Vagina (tissue), 2 donors: Measurements from ENCODE around the gene TEX35.

Experiments
- CTCF ChIP-seq, 3 experiments: fragments of 450-650 bp in 2 of 3; fragments of 200-600 bp in 1 of 3; sonication (generic) in 1 of 3; IDR thresholded peaks; one replicate each; pipeline ENCODE4 v1.5.1; 2017 to 2019; ENCODE audit warnings: antibody characterized with exemption in 3 of 3, mild to moderate bottlenecking in 2 of 3, moderate library complexity in 2 of 3
- POLR2A ChIP-seq, 2 donors: fragments of 450-650 bp; IDR thresholded peaks; one replicate each; pipeline ENCODE4 v1.6.1; 2017; ENCODE audit warnings: antibody characterized with exemption in 2 of 2, mild to moderate bottlenecking in 2 of 2, moderate library complexity in 2 of 2

DNA sequence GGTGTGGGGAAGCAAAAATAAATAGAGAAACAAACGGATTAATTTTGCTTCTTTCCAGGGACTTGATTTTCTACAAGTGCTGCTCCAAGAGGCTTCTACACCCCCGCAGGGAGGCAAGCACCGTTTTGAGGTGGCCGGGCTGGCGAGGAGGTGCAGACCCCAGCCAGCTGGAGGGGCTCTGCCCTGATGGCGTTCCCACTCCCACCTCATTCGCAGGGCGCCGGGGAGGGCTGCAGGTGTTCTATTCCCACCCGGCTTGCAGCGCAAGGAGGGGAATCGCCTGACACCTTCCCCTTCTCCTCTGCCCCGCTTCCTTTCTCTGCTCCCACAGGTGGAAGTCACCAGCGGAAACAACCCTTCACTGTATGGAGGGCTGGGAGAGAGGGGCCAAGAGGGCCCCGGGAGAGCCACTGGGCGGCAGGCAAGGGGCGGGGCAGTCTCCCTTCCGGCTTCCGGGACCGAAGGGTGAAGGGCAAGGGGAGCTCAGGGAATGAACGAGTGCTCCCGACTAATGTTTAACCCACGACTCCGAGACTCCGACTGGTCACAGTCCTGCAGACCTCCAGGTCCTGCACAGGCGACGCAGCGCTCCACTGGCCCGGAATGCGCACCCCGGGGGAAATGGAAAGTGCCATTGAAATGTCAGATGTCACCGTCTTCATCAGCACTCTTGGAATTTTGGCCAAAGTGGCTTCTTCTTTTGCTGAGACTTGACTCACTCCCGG lies 29.1 kb downstream of the TEX35 start:
- TF ChIP-seq POLR2A (IDR thresholded peaks at IDR 0.05) = no peak
- TF ChIP-seq CTCF (IDR thresholded peaks at IDR 0.05) = no peak
